GM12878 (cell line): ENCODE data around the gene RSPO3. TPM values are rescaled to one million over a fixed set of nuclear protein-coding genes. Genes with fewer than 3 reads are reported as not detected.

ENCODE experiments used
- ATAC-seq: fragments of 200-7000 bp; cut with Tn5 transposase; 3 replicates; pipeline ENCODE4 v1.9.1; 2020; ENCODE audit warnings: mild to moderate bottlenecking, moderate library complexity
- BruUV-seq: library from RNA; stranded (reverse); fragments of 400-500 nt; replicated peaks from 2 replicates; lab custom pipeline; 2021; lab: Mats Ljungman, UMichigan
- CTCF ChIA-PET: fragments of 300-600 bp; sonication (Branson Sonifier 250); formaldehyde crosslinking; extraction: SDS; loops from one replicate; lab custom pipeline; 2021; ENCODE audit warnings: inconsistent platforms; lab: Yijun Ruan, JAX
- POLR2A ChIA-PET: fragments of 350-600 bp; formaldehyde crosslinking; extraction: SDS; loops from one replicate; lab custom pipeline; 2021; ENCODE audit warnings: inconsistent platforms; lab: Charles Lee
- RAD21 ChIA-PET: fragments of 300-600 bp; sonication (Branson Sonifier 250); formaldehyde crosslinking; loops from one replicate; lab custom pipeline; 2023; ENCODE audit warnings: antibody characterized with exemption; ENCODE audit not compliant: unreplicated experiment; lab: Charles Lee
- SMC1A ChIA-PET: fragments of 300-600 bp; sonication (Branson Sonifier 250); formaldehyde crosslinking; loops from one replicate; lab custom pipeline; 2023; ENCODE audit not compliant: unreplicated experiment, uncharacterized antibody; lab: Charles Lee
- DNase-seq: peaks from one replicate; pipeline ENCODE4 v3.0.0-alpha.2; 2011; ENCODE audit warnings: low read depth, low spot score
- FAIRE-seq: peaks from 3 replicates; lab custom pipeline; 2011; peaks lifted over from hg19 to GRCh38; lab: Jason Lieb, UNC
- H2AFZ ChIP-seq: 2 replicates; pipeline ENCODE4 v1.6.0; 2011; ENCODE audit warnings: low read depth, low read length, control low read depth; ENCODE audit not compliant: control insufficient read depth
- H3K27ac ChIP-seq: 2 replicates; pipeline ENCODE4 v1.5.1; 2011; ENCODE audit warnings: control low read depth; ENCODE audit not compliant: control insufficient read depth, insufficient read depth
- H3K27me3 ChIP-seq, 2 experiments: replicated peaks in 1 of 2; 2 replicates each; pipeline versions ENCODE4 v1.6.0 to v1.6.1; 2011; ENCODE audit warnings: low read length in 1 of 2; ENCODE audit not compliant: control insufficient read depth in 2 of 2, insufficient read depth in 2 of 2
- H3K36me3 ChIP-seq, 2 experiments: 2 replicates each; pipeline ENCODE4 v1.5.1; 2011; ENCODE audit warnings: low read length in 1 of 2; ENCODE audit not compliant: control insufficient read depth in 2 of 2, insufficient read depth in 2 of 2
- H3K4me1 ChIP-seq: 2 replicates; pipeline ENCODE4 v1.6.1; 2011; ENCODE audit warnings: mild to moderate bottlenecking, low read length, moderate library complexity, mixed read lengths; ENCODE audit not compliant: control insufficient read depth, insufficient read depth
- H3K4me2 ChIP-seq: 2 replicates; pipeline ENCODE4 v1.6.0; 2011; ENCODE audit warnings: control low read depth; ENCODE audit not compliant: control insufficient read depth, insufficient read depth
- H3K4me3 ChIP-seq: fragments of 200-600 bp; sonication (generic); 2 replicates; pipeline ENCODE4 v1.5.1; 2016
- H3K79me2 ChIP-seq: 2 replicates; pipeline ENCODE4 v1.6.0; 2011; ENCODE audit warnings: low read length; ENCODE audit not compliant: control insufficient read depth, insufficient read depth
- H3K9ac ChIP-seq: 2 replicates; pipeline ENCODE4 v1.8.0; 2011; ENCODE audit warnings: low read length, control low read depth, mixed read lengths; ENCODE audit not compliant: control insufficient read depth, insufficient read depth
- H3K9me3 ChIP-seq: replicated peaks from 3 replicates; pipeline ENCODE4 v1.5.1; 2011; ENCODE audit warnings: mild to moderate bottlenecking, low read length; ENCODE audit not compliant: control insufficient read depth, insufficient read depth
- H4K20me1 ChIP-seq: 2 replicates; pipeline ENCODE4 v1.6.0; 2011; ENCODE audit not compliant: control insufficient read depth, insufficient read depth
- ATF2 ChIP-seq: IDR thresholded peaks from 2 replicates; pipeline ENCODE4 v1.6.1; 2012; ENCODE audit warnings: low read length, inconsistent platforms
- BCLAF1 ChIP-seq: fragments of 450-650 bp; IDR thresholded peaks from 2 replicates; pipeline ENCODE4 v1.6.1; 2017; ENCODE audit warnings: antibody characterized with exemption, mild to moderate bottlenecking, moderate library complexity
- EGR1 ChIP-seq, 2 experiments: IDR thresholded peaks; 1 replicate in 1 of 2; 2 replicates in 1 of 2; pipeline ENCODE4 v1.6.1; 2011 to 2012; ENCODE audit warnings: low read depth in 2 of 2, low read length in 2 of 2, borderline replicate concordance in 1 of 2, mild to moderate bottlenecking in 1 of 2, moderate library complexity in 1 of 2
- HDAC2 ChIP-seq: fragments of 200-600 bp; sonication (generic); IDR thresholded peaks from 2 replicates; pipeline ENCODE4 v1.6.1; 2017
- IRF3 ChIP-seq: fragments of 450-650 bp; IDR thresholded peaks from 2 replicates; pipeline ENCODE4 v1.6.1; 2014; ENCODE audit warnings: mild to moderate bottlenecking
- JUND ChIP-seq: IDR thresholded peaks from 2 replicates; pipeline ENCODE4 v1.6.1; 2012; ENCODE audit warnings: low read depth, mild to moderate bottlenecking, low read length, improper control_type of control experiment, moderate library complexity
- PBX3 ChIP-seq: IDR thresholded peaks from 2 replicates; pipeline ENCODE4 v1.6.1; 2011; ENCODE audit warnings: mild to moderate bottlenecking, low read depth, low read length, moderate library complexity; ENCODE audit not compliant: insufficient replicate concordance
- RBBP5 ChIP-seq: fragments of 200-600 bp; sonication (generic); conservative IDR thresholded peaks from 2 replicates; pipeline ENCODE4 v1.6.1; 2016
- SP1 ChIP-seq: IDR thresholded peaks from one replicate; pipeline ENCODE4 v1.6.1; 2011; ENCODE audit warnings: low read depth, low read length
- TBL1XR1 ChIP-seq: IDR thresholded peaks from 2 replicates; pipeline ENCODE4 v1.6.1; 2012; ENCODE audit warnings: low read depth, low read length, improper control_type of control experiment
- ZNF384 ChIP-seq: IDR thresholded peaks from 2 replicates; pipeline ENCODE4 v1.6.1; 2012; ENCODE audit warnings: low read depth, mild to moderate bottlenecking, low read length, improper control_type of control experiment, borderline replicate concordance
- WGBS: methylation state at CpG from one replicate; pipeline ENCODE4 v1.1.6; 2016; ENCODE audit warnings: low lambda C conversion rate; ENCODE audit not compliant: insufficient replicate concordance, insufficient coverage; ENCODE audit errors: missing lambda C conversion rate; 5-methylcytosine and 5-hydroxymethylcytosine counted together
- in situ Hi-C: fragments of 300-500 bp; cut with MboI; formaldehyde crosslinking; loops from 9 replicates; pipeline ENCODE4 v1.14.3; 2018; ENCODE audit warnings: mixed read lengths
- intact Hi-C: fragments of 100-400 bp; cut with micrococcal nuclease; formaldehyde crosslinking; loops from one replicate; pipeline ENCODE4 v1.14.2; 2022; ENCODE audit not compliant: unreplicated experiment
- polyA plus RNA-seq, 11 experiments: library from polyadenylated mRNA; depleted of rRNA in 4 of 11; unstranded in 6 of 11; stranded (reverse) in 5 of 11; fragments of >200 nt; fragmentation: Nextera tagmentation in 4 of 11; fragmentation: Illumina TruSeq in 1 of 11; extraction: Ambion mirVana in 4 of 11; extraction: Trizol in 1 of 11; gene quantifications; 1 replicate in 1 of 11; 2 replicates in 10 of 11; pipeline versions ENCODE4 v1.2.1 to v1.2.3, GENCODE V29; 2011 to 2016; ENCODE audit warnings: inconsistent platforms in 2 of 11, missing spikeins in 2 of 11, low read depth in 1 of 11
- total RNA-seq, 4 experiments: library from RNA; depleted of rRNA in 3 of 4; stranded (reverse); fragments of >200 nt in 3 of 4; fragmentation: Illumina TruSeq in 1 of 4; extraction: Trizol in 1 of 4; gene quantifications; 2 replicates each; pipeline versions ENCODE4 v1.2.1 to v1.2.3, GENCODE V29; 2013 to 2021
- TF ChIP-seq, protein P1 (sequence below): IDR thresholded peaks from 2 replicates; pipeline ENCODE4 v1.6.1; 2011; ENCODE audit warnings: borderline replicate concordance, low read depth, mild to moderate bottlenecking, moderate library complexity, mixed read lengths, low read length; ENCODE audit not compliant: insufficient read depth; ENCODE audit errors: extremely low read length

The RSPO3 gene
- total and polyA plus RNA-seq, 10 of the 15 experiments (the other 5 are each of a cell fraction or from before 2014, with no cell fraction given) = 0.16 TPM; not detected in 9

GRCh38 chr6:127146932-127147331 lies 28.5 kb downstream of the RSPO3 start:
- Histone ChIP-seq H3K36me3 (no peaks in the 10 kb centered on the region), H3K9me3 (no peaks in the 10 kb centered on the region), H2AFZ (no peak overlapping the region), H3K4me1 (no peaks in the 10 kb centered on the region), H3K27ac (no peak overlapping the region), H3K9ac (no peak overlapping the region), H3K79me2 (no peaks in the 10 kb centered on the region), H3K4me2 (no peak overlapping the region), H4K20me1 (no peaks in the 10 kb centered on the region), H3K27me3 (no peaks in the 10 kb centered on the region), H3K4me3 (no peak overlapping the region)
- BruUV-seq = no TSS peak
- in situ Hi-C loops = no loop called here
- intact Hi-C loops = no loop called here
- WGBS = 2% methylated on average over 5 of the region's 5 CpGs
- FAIRE-seq (no peak), DNase-seq (no peak), ATAC-seq (no peak)
- ChIA-PET POLR2A (no interaction called here), CTCF (no interaction called here), RAD21 (no interaction called here), SMC1A (interaction anchor here (0.6 kb wide), 1 partner anchor 29 kb away, joined by 3 read pairs; no protein-coding TSS in a partner anchor)
- TF ChIP-seq IRF3 (no peak), ATF2 (no peak), RBBP5 (no peak), HDAC2 (no peak), JUND (no peak), EGR1 (IDR thresholded peaks at IDR 0.05; ENCODE audit: borderline replicate concordance in 1 of 2, low read depth in 2 of 2, low read length in 2 of 2) (no peak), BCLAF1 (no peak), PBX3 (no peak), ZNF384 (no peak), TBL1XR1 (no peak), SP1 (no peak)
- TF ChIP-seq, protein P1, sequence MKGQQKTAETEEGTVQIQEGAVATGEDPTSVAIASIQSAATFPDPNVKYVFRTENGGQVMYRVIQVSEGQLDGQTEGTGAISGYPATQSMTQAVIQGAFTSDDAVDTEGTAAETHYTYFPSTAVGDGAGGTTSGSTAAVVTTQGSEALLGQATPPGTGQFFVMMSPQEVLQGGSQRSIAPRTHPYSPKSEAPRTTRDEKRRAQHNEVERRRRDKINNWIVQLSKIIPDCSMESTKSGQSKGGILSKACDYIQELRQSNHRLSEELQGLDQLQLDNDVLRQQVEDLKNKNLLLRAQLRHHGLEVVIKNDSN = no peak
